HG02943 (cell line): ENCODE measurements around the gene CXCR5.

ENCODE experiments used
- ATAC-seq: cut with Tn5 transposase; IDR thresholded peaks from one replicate; pipeline ENCODE4 v1.9.1; 2021; ENCODE audit warnings: mild to moderate bottlenecking, low read depth, moderate library complexity; ENCODE audit not compliant: unreplicated experiment

The CXCR5 gene

GRCh38 chr11:118911113-118911879, 27.6 kb downstream of the CXCR5 start:
- no peak for ATAC-seq

- ATAC-seq: no peak
Measured at GRCh38 chr11:118911880-118912741, 28.4 kb downstream of the CXCR5 start.

- no peak for ATAC-seq
Measured at GRCh38 chr11:118912742-118913410, 29.2 kb downstream of the CXCR5 start.

GRCh38 chr11:118913411-118914125, 29.9 kb downstream of the CXCR5 start:
- no peak for ATAC-seq

- ATAC-seq: no peak
Measured at GRCh38 chr11:118914178-118914918, 30.7 kb downstream of the CXCR5 start.

- no peak for ATAC-seq
Measured at GRCh38 chr11:118914987-118915386, 31.3 kb downstream of the CXCR5 start.

- ATAC-seq: no peak
Measured at GRCh38 chr11:118915396-118915795, 31.7 kb downstream of the CXCR5 start.

- ATAC-seq: no peak
Measured at GRCh38 chr11:118915941-118916841, 32.5 kb downstream of the CXCR5 start.

GRCh38 chr11:118916842-118917388, 33.2 kb downstream of the CXCR5 start:
- no peak for ATAC-seq

GRCh38 chr11:118917481-118918127, 33.9 kb downstream of the CXCR5 start:
- ATAC-seq: no peak

- no peak for ATAC-seq
Measured at GRCh38 chr11:118918128-118918685, 34.5 kb downstream of the CXCR5 start.

GRCh38 chr11:118918686-118919280, 35.1 kb downstream of the CXCR5 start:
- no peak for ATAC-seq

- ATAC-seq: no peak
Measured at GRCh38 chr11:118921121-118921928, 37.6 kb downstream of the CXCR5 start.

GRCh38 chr11:118921929-118922744, 38.4 kb downstream of the CXCR5 start:
- no peak for ATAC-seq

GRCh38 chr11:118922745-118923627, 39.3 kb downstream of the CXCR5 start:
- ATAC-seq: no peak
